Left ventricle myocardium inferior (tissue), 1 donor: ENCODE results near the gene PCYT1B. TPM values are rescaled to one million over a fixed set of nuclear protein-coding genes. Genes with fewer than 3 reads are reported as not detected.
"Not testable (repeated sequence)": the region's sequence is repeated elsewhere in the genome, so short reads cannot be mapped to it uniquely, and the experiment has no call there.

Source experiments
- DNase-seq: peaks from one replicate; pipeline ENCODE4 v3.0.0-alpha.2; 2020
- H3K27ac ChIP-seq: fragments of 200-600 bp; replicated peaks from 2 replicates; pipeline ENCODE4 v1.8.0; 2021
- H3K27me3 ChIP-seq: fragments of 200-600 bp; 2 replicates; pipeline ENCODE4 v1.8.0; 2021; ENCODE audit warnings: low read depth
- H3K36me3 ChIP-seq: fragments of 200-600 bp; 2 replicates; pipeline ENCODE4 v1.8.0; 2021
- H3K4me1 ChIP-seq: fragments of 200-600 bp; 2 replicates; pipeline ENCODE4 v1.8.0; 2021
- H3K4me3 ChIP-seq: fragments of 200-600 bp; 2 replicates; pipeline ENCODE4 v1.8.0; 2021; ENCODE audit warnings: mild to moderate bottlenecking, moderate library complexity
- H3K9me3 ChIP-seq: fragments of 200-600 bp; replicated peaks from 2 replicates; pipeline ENCODE4 v1.8.0; 2021
- CTCF ChIP-seq: fragments of 200-600 bp; IDR thresholded peaks from 2 replicates; pipeline ENCODE4 v1.8.0; 2021; ENCODE audit warnings: antibody characterized with exemption, mild to moderate bottlenecking, borderline replicate concordance
- intact Hi-C: fragments of 100-400 bp; cut with micrococcal nuclease; formaldehyde crosslinking; loops from one replicate; pipeline ENCODE4 v1.11.0; 2022
- total RNA-seq: library from RNA; stranded (reverse); fragmentation: NEBNext Ultra II Directional; extraction: Animal tissue kit (Norgen Biotek cat#: 25700); gene quantifications from one replicate; pipeline ENCODE4 v1.2.1, GENCODE V29; 2021
- donor health status: DM: no; HTN: yes; CAD: no; lungs with severe emphysema.

PCYT1B gene
- total RNA-seq, 1 donor from 2014 or later, result 0.36 TPM

GRCh38 chrX:24643116-24643515 is 4.0 kb downstream of the PCYT1B start:
- Histone ChIP-seq H3K27ac (no peak overlapping the region), H3K27me3 (peaks cover 15% of the 10 kb centered on the region), H3K4me3 (no peak overlapping the region), H3K9me3 (no peaks in the 10 kb centered on the region), H3K36me3 (no peaks in the 10 kb centered on the region), H3K4me1 (no peaks in the 10 kb centered on the region)
- no peak for DNase-seq
- intact Hi-C loops, result no loop called here
- no peak for TF ChIP-seq CTCF

- no peak for DNase-seq
- H3K4me3 ChIP-seq, result no peak overlapping the region
- no peaks in the 10 kb centered on the region for H3K27me3 ChIP-seq
- no peak overlapping the region for H3K27ac ChIP-seq
- intact Hi-C loops, result no loop called here
- no peak for TF ChIP-seq CTCF
- no peaks in the 10 kb centered on the region for H3K9me3 ChIP-seq
- no peaks in the 10 kb centered on the region for H3K4me1 ChIP-seq
- no peaks in the 10 kb centered on the region for H3K36me3 ChIP-seq
These were observed 17.4 kb downstream of the PCYT1B start for GRCh38 chrX:24629701-24630100.

GRCh38 chrX:24619647-24620046 is 27.5 kb downstream of the PCYT1B start:
- intact Hi-C loops, result no loop called here
- no peak overlapping the region for H3K27ac ChIP-seq
- H3K4me3 ChIP-seq, result no peak overlapping the region
- no peaks in the 10 kb centered on the region for H3K4me1 ChIP-seq
- no peaks in the 10 kb centered on the region for H3K27me3 ChIP-seq
- no peak for TF ChIP-seq CTCF
- no peaks in the 10 kb centered on the region for H3K9me3 ChIP-seq
- no peak for DNase-seq
- H3K36me3 ChIP-seq, result no peaks in the 10 kb centered on the region

GRCh38 chrX:24610516-24610915 is 36.6 kb downstream of the PCYT1B start:
- TF ChIP-seq CTCF, result no peak
- Histone ChIP-seq H3K9me3 (no peaks in the 10 kb centered on the region), H3K27ac (no peak overlapping the region), H3K36me3 (no peaks in the 10 kb centered on the region), H3K4me3 (no peak overlapping the region), H3K4me1 (no peaks in the 10 kb centered on the region), H3K27me3 (no peaks in the 10 kb centered on the region)
- intact Hi-C loops, result no loop called here
- DNase-seq, result no peak

GRCh38 chrX:24607616-24608015 is 39.5 kb downstream of the PCYT1B start:
- no peak for DNase-seq
- no peaks in the 10 kb centered on the region for H3K27me3 ChIP-seq
- H3K9me3 ChIP-seq, result no peaks in the 10 kb centered on the region
- H3K4me3 ChIP-seq, result no peak overlapping the region
- no peaks in the 10 kb centered on the region for H3K4me1 ChIP-seq
- no peaks in the 10 kb centered on the region for H3K36me3 ChIP-seq
- H3K27ac ChIP-seq, result no peak overlapping the region
- no peak for TF ChIP-seq CTCF
- intact Hi-C loops, result no loop called here

GRCh38 chrX:24605941-24606340 is 41.2 kb downstream of the PCYT1B start:
- DNase-seq, H3K9me3 ChIP-seq, H3K27me3 ChIP-seq, H3K36me3 ChIP-seq, intact Hi-C loops, H3K27ac ChIP-seq, H3K4me1 ChIP-seq, H3K4me3 ChIP-seq: not testable (repeated sequence)
